GM21529 (cell line): Measurements from ENCODE around the gene SHTN1.

Experiments
- ATAC-seq: cut with Tn5 transposase; IDR thresholded peaks from one replicate; pipeline ENCODE4 v1.9.1; 2021; ENCODE audit not compliant: unreplicated experiment

SHTN1 gene

DNA sequence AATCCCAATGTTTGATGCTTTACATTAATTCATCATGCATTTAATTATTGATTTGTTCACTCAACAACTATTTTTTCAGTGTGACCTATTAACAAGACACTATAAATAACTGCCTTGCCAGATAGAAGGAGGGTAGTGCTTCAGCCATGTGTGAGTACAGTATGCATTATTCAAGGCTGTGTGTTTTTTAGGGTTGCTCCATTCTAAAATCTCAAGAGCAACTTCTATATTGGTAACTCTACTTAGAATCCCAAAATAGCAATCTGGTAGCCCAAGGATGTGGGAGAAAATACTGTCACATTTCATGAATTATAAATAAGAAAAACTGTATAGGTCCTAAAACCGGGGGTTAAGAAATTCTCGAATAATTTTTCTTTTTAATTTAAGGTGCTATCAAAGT, 85.8 kb downstream of the SHTN1 start:
- no peak for ATAC-seq

DNA sequence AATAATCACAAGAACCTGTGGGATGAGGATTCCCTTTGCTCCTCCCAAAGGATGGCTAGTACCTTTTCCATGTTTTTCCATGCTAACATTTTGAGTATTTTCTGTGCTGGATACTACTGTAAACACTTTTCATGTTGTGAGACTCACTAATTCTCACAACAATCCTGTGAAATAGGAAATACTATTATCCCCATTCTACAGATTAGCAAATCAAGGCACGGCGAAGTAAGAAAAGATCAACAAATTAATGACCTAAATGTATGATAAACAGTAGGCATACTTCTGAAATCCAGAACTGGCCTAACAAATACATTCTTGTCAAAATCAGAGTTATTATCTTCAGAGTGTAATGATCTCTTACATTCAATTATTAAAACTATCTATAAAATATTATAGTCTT, 86.4 kb downstream of the SHTN1 start:
- ATAC-seq, result no peak

DNA sequence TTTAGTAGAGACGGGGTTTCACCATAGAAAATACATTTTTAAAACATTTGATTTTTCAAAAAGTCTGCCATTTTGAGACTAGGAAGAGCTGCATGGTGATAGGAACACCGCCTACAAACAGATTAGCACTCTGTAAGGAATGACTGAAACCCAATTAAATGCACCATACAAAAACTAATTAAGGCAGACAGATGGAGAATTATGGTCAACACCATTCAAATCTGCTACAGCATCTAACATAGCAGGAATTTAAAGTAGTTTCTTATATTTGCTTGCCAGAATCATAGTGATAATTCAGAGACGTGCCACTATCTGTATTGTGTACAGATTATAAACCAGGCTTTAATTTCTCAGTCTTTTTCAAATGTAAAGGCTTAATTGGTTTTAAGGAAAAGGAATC, 87.5 kb downstream of the SHTN1 start:
- ATAC-seq, result no peak

DNA sequence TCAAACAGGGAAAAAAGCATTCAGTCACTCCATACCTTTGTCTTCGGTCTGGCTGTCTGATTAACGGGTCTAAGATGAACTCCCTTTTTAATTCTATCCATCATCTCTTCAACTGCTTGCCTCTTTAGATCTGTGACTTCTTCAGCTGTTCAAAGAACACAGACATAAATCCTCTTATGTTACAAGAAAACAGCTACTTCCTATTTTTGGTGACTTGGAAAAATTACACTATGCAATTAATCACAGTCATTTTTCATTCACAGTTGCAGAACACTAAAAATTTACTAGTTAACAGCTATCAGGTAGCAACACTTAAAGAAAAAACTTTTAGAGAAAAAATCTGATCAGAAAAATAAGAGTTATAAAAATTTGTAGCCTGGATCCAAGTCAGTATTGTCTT, 89.6 kb downstream of the SHTN1 start:
- ATAC-seq, result no peak

DNA sequence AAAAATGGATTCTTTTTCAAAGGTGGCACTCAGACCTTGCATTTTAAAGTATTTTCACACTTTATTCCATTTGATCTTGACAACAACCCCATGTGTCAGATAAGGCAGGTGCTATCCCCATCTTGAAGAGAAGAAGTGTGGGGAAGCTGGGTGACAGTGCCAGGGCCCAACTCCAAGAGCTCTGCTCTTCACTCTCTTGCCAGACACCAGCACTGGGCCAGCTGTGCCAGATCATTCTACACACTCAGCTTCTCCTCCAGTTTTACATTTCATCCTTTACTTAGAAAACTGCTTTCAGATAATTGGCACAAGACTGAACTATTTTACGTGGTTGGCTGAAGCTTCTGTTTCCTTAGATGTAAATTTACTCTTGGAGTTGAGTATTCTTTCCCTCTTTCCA, 91.3 kb downstream of the SHTN1 start:
- no peak for ATAC-seq

DNA sequence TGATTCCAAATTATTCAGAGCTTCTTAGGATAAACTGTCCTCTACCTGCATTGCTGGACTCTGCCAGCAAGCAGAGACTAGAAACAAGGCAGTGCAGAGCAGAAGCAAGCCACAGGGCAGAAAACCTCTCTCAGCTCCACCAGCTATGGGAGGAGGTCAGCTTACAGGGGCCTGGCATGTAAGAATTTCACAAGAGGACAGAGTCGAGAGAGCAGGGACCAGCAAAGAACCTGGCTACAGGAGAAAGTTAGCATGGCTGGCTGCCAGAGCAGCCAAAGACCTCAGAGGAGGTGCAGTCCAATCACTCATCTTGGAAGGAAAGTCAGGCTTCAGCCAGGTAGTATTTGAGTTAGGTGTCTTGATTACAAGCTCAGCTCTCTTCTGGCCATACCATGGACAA, 92.8 kb downstream of the SHTN1 start:
- ATAC-seq, result no peak

DNA sequence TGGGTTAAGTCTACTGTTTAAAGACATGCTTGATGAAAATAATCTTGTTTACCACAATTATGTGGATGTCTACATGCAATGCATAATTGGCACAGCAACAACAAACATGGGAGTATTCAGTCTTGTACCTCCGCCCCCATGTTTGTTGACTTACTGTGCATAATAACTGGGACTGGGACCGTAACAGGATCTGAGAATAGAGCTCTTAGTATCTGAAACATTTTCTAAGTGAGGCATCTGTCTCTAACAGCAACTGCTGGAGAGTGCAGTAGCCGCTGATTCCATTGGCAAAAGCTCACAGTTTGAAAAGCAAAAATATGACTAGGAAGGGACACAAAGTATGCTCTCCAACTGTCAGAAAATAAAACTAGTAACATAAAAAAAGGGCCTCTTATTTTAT, 94.1 kb downstream of the SHTN1 start:
- no peak for ATAC-seq

DNA sequence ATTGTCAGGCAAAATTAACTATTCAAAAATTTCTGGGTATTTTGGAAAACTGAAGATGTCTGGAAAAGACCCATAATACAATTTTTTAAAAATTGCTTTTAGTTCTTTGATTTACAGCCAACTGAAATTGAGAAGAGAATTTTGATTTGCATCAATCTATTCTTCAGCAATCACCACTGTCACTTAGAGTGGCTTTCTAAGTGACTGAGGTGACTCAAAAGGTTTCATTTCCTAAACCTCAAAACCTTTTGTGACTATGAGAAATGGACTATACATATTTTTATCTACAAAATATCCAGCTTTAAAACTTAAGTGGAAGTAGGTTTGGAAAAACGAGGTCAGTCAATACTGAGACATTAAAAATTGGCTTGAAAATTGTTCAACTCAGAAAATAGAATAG, 95.7 kb downstream of the SHTN1 start:
- ATAC-seq, result peak; percentile 59

DNA sequence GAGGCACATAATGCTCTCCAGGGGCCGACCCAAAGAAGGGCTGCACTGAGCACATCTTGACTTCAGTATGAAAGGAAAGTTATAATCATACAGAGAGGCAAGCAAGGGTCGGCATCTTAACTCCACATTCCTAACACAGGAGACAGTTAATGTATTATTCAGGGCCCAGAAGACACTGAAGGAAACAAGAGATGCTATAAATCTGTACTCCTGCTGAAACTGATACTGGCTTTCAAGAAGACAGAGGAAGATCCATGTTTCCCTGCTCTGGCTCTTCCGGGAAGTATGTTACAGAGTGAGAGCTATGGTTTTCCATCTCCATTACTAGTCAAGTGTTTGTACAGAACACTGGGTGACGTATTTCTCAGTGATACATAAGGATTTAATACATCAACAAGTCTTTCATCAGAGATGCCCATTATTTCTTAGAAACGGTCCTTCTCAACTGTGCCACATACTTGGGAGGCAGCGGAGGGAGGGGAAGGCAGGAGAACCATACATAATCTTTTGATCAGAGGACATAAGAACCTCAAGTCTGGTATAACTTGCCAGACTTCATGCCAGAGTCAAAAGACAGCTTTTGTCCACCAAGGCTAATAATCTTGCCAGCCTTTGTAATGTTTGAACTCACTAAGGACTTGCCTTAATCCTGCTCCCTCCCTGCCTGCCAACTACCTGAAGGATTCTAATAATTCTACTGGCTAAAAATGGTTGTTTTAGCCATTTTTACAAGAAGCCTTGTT, 97.6 kb downstream of the SHTN1 start:
- no peak for ATAC-seq

DNA sequence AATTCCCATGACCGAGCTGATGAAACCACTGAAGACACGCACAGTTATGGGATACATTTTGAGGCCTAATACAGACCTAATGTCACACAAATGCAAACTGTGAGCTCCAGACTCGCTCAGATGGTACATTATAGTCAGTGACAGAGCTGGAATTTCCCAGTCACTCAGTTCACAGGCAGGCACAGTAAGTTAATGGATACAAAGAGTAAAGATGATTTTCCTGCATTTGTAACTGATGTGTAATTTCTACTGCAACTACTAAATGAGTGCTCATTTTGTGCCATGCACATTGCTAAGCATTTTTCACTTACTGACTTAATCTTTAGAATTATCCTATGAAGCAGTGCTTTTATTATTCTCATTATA, 99.2 kb downstream of the SHTN1 start:
- no peak for ATAC-seq

DNA sequence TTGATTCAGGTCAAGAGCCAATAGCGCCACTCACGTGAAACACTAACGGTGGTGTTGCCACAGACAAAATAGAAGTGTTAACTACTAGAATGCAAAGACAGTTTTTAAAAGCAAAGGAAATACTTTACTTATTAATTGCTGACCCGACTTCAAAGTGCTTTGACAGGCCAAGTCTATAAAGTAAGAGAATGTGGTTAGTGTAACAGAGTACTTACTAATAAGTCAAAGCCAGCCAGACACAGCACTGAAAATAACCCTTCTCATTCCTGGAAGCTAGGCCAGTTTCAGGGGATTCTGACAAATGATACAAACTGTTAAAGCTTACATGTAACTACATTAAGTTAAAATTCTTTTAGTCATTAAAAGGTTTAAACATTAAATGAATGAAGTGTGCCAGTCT, 105.4 kb downstream of the SHTN1 start:
- ATAC-seq, result no peak

DNA sequence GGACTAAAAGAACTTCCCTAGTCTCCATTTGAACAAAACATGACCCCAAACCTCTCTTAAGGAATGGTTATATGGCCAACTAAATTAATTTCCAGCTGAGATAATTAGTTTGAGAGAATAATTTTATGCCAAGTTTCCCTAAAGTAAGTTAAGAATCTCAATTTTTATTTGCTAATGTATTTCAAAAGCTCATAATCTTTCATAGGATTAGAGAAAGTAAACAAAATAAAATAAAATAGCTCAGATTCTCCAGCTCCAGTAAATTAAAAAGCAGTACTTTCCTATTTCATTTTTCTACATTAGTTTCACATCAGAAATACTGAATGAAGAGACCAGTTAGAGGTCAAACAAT, 111.3 kb downstream of the SHTN1 start:
- ATAC-seq, result no peak

DNA sequence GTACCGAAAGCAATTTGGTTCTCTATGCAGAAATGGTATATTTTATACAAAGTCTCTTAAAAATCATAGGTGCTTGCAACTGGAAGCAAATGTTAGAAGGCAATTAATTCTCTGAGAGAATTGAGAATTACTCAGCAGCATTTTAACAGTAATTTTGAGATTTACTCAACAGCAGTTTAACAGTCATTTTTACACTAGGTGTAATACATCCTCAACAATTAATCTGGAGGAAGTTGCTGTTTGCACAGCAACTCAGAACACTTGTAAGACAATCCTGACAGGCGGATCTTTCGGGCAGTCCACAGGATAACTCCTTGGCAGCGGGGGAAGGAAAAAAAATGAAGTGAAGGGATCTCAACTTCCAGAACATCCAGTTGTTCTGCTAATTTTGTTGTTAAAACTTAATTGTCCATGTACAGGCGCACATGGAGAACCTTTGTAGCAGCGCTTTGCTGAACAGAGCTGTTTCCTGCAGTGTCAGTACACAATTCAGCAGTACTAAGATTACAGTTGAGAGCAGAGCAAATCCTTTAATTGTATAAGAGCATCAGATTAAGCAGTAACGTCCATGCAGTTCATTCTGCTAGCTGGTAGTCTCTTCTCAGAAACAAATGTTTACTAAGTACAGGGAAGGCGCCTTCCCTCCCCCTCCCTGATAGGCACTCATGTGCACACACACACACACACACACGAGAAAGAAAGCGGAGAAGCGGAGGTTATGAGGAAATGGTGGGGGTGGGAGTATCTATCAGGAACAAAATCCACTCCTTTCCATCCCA, 111.9 kb downstream of the SHTN1 start:
- ATAC-seq, result no peak

DNA sequence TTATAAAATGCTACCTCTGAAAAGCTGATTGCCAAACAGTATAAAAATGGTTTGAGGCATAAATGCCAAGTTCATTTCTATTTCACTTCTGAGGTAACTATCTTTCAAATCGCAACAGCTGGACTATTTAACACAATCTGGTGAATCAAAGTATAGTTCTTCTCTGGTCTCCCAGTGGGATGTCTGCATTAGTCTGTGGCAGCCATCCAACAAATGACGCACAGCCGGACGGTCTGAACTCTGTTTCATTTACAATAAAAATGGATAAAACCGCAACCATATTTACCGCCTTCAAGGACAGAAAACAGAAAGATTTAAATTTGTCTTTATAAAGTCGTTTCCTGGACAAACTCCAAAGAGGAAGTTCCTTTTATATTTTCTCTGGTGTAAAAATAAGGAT, 113.8 kb downstream of the SHTN1 start:
- no peak for ATAC-seq

DNA sequence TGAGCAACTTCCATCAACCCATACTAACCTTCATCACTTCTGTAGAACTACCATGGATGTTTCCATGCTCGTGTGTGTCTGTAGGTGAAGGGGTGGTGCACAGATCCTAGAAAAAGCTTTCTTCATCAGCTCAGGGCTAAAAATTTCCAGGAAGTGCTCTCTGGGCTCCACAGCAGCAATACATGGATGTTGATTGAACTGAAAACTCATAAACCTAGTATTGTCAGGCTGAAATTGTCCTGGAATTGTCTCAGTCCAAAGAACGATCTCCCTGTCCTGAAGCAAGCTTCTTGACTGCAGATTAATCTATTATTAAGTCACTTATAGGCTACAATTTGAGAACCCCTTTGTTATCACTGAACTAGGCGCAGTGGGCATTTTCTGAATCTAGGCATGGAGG, 115.9 kb downstream of the SHTN1 start:
- no peak for ATAC-seq

DNA sequence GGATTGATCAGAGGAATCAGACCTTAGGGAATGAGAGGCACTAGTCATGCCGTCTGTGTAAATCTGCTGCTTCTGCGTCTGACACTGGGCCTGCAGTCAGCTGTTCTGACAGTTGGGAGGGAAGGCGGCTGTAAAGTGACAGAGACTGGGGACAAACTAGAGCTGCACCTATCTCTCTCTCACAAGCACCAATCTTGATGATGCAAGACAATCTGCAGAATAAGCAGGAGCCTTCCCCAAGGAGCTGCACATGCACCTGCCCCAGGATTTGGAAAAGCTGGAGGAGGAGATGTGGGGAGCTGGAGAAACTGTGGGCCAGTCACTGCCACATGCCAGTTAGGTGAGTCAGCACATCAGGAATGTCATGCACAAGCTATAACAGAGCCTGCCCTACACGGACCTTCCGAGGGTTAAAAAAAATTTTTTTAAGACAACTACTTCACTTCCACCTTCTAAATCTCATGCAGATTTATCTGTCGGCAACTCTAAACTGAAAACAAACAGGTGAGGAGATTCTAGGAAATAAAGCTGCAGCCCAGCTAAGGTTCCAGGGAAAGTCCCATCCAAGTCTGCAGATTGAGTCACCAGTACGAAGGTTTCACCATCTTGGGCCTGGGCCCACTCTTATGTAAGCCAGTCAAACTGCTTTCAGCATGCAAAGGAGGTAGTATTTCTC, 116.5 kb downstream of the SHTN1 start:
- no peak for ATAC-seq

DNA sequence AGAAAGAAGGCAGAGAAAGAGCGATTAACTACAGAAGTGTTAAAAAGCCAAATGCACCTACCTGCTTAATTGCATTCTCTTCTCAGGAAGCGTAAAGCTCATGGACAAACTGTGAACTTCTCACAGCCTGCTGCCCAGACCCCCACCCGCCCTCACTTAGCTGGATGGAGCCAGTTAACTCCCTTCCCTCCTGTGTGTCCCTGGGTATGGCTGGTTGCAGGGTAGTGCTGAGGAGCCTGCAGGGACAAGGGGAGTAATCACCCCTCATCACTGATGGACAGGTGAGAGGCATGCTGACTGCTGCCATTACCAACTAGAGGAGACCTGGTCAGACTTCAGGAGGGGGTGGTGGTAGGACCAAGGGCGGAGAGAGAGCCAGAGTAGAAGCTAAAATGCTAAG, 118.2 kb downstream of the SHTN1 start:
- no peak for ATAC-seq

DNA sequence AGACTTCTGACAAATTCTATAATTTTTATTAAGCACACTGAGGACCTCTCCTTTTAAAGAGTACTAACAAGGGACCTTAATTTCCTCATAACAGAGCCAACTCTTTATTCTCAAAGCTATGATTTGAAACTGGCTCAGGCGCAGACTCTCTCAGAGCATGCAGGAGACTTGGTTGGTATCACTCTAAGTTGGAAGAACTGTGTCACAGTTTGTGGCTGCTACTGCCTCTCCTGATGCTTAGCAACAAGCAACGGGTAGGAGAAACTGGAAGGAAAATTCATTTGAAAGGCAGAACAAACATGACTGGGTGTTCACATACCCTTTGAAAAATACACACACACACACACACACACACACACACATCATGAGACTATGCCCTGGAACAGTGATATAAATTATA, 122.3 kb downstream of the SHTN1 start:
- no peak for ATAC-seq

DNA sequence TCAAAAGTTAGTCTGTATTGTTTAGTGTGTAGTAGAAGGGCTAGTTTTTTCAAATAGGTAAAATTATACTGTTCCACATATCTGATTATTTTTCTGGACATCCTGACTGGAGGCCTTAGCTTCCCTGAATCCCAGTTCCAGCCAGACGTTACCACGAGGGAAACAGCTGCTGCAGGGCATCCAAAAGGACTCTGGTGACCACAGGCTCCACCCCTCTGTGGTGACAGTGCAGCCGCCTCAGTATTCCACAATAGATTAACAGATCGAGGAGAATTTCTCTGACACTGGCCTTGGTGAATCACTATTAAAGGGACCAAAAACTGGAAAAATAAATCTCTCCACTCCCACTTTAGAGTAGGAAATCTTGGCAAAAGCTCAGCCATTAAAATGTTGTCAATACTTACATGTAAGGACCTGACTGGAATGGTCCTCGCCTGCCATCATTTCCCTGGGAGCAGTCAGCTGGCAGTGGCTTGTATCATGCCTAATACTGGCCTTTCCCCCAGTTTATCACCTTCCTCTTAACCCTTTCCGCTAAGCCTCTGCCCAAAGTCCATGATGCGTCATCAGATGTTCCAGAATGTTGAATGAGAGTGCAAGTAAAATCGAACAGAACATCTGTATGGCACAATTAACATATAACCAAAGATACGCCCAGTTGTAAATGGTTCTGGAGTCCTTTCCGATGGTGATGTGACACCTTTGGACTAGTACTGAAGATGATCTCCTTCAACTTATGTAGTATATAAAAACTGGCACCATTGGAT, 124.1 kb downstream of the SHTN1 start:
- no peak for ATAC-seq

DNA sequence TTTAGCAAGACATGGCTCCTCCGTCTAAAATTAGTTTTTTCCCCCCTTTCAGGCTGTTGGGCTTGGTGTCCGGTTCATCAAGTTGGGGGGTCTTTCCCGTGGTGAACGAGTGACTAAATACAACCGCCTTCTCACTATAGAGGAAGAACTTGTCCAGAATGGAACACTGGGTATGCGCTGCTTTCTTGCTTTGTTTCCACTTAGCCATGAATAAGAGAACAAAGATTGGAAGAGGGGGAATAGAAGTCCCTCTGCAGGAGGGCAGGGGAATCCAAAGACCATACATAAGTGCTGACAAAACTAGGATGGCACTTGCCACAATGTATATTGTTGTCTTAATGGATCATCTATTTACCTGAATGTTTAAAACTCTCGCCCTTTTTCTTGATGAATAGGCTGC, 125.2 kb downstream of the SHTN1 start:
- ATAC-seq, result no peak

DNA sequence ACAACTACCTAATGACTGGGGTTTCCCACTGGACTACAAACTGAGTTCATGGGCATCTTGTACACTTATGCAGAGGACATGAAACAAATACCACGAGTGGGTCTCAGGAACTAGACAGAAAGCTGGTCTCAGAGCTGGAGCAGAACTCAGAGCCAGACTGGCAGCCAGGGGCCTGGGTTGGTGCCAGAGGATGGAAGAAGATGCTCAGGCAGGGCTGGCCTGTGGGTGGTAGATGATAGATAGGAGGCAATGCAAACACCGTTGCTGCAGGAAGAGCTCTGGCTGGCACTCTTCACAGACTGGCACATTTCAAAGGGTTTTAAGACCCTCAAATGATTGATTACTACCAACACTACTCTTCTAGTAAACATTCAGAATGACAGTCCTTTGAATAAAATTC, 126.9 kb downstream of the SHTN1 start:
- no peak for ATAC-seq

DNA sequence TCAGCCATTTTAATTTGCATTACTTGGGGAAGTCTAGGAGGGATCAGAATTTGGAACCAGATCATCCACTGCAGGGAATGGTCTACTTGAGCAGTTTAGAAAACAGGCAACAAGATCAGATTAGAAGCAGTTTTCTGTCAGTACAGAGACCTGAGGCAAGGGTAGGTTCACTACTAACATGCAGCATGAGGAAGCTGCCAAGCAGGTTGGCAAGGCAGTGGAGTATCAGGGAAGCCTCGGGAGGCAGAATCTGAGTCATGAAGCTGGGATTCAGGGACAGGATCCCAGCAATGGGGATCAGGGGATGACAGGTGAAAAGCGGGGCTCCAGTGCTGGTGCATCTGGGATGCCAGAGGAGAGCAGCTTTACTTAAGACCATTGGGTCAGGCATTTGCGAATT, 127.6 kb downstream of the SHTN1 start:
- no peak for ATAC-seq
